Measurements from ENCODE around the gene RPL28.

- TF ChIP-seq CTCF (IDR thresholded peaks at IDR 0.05): no peak
- TF ChIP-seq POLR2A (IDR thresholded peaks at IDR 0.05): no peak
- no peak for TF ChIP-seq EP300 (IDR thresholded peaks at IDR 0.05)
Measured at GRCh38 chr19:55352040-55352439, 33.7 kb upstream of the RPL28 start.

All from ovary (tissue), 3 donors.